Hepatocyte (in vitro differentiated cells): Measurements from ENCODE around the gene SHC1. TPM values are rescaled to one million over a fixed set of nuclear protein-coding genes. Genes with fewer than 3 reads are reported as not detected.

Source experiments
- DNase-seq: peaks from one replicate; pipeline ENCODE4 v3.0.0-alpha.2; 2016; ENCODE audit warnings: low spot score
- H2AFZ ChIP-seq: fragments of 200-600 bp; sonication (generic); 2 replicates; pipeline ENCODE4 v1.6.0; 2016; ENCODE audit warnings: antibody characterized with exemption, mild to moderate bottlenecking
- H3K27ac ChIP-seq: fragments of 200-600 bp; sonication (generic); 2 replicates; pipeline ENCODE4 v1.5.1; 2016; ENCODE audit warnings: mild to moderate bottlenecking
- H3K27me3 ChIP-seq: fragments of 200-600 bp; sonication (generic); 2 replicates; pipeline ENCODE4 v1.6.1; 2016
- H3K36me3 ChIP-seq: fragments of 200-600 bp; sonication (generic); replicated peaks from 2 replicates; pipeline ENCODE4 v1.5.1; 2016; ENCODE audit warnings: low read depth; ENCODE audit not compliant: insufficient read depth
- H3K4me1 ChIP-seq: fragments of 200-600 bp; sonication (generic); 2 replicates; pipeline ENCODE4 v1.5.1; 2016; ENCODE audit warnings: mild to moderate bottlenecking, moderate library complexity; ENCODE audit not compliant: insufficient read depth
- H3K4me2 ChIP-seq: fragments of 200-600 bp; sonication (generic); 2 replicates; pipeline ENCODE4 v1.6.0; 2016
- H3K4me3 ChIP-seq: fragments of 200-600 bp; sonication (generic); 2 replicates; pipeline ENCODE4 v1.5.1; 2016; ENCODE audit warnings: mild to moderate bottlenecking
- H3K79me2 ChIP-seq: fragments of 200-600 bp; sonication (generic); 2 replicates; pipeline ENCODE4 v1.6.0; 2017; ENCODE audit warnings: mild to moderate bottlenecking
- H3K9me2 ChIP-seq: fragments of 200-600 bp; sonication (generic); replicated peaks from 2 replicates; pipeline ENCODE4 v1.6.0; 2017; ENCODE audit warnings: mild to moderate bottlenecking; ENCODE audit not compliant: insufficient read depth
- H3K9me3 ChIP-seq: fragments of 200-600 bp; sonication (generic); 2 replicates; pipeline ENCODE4 v1.5.1; 2016; ENCODE audit warnings: low read depth, mild to moderate bottlenecking
- H4K20me1 ChIP-seq: fragments of 200-600 bp; sonication (generic); 2 replicates; pipeline ENCODE4 v1.6.0; 2016; ENCODE audit warnings: mild to moderate bottlenecking; ENCODE audit not compliant: insufficient read depth, poor library complexity, severe bottlenecking
- CTCF ChIP-seq: fragments of 200-600 bp; sonication (generic); IDR thresholded peaks from 2 replicates; pipeline ENCODE4 v1.5.1; 2016; ENCODE audit warnings: antibody characterized with exemption, mild to moderate bottlenecking; ENCODE audit not compliant: poor library complexity
- EZH2 ChIP-seq: fragments of 200-600 bp; sonication (generic); IDR thresholded peaks from 2 replicates; pipeline ENCODE4 v1.6.1; 2016; ENCODE audit warnings: antibody characterized with exemption, mild to moderate bottlenecking, borderline replicate concordance
- EZH2phosphoT487 ChIP-seq: fragments of 200-600 bp; sonication (generic); IDR thresholded peaks from one replicate; pipeline ENCODE4 v1.6.1; 2018; ENCODE audit warnings: antibody characterized with exemption, mild to moderate bottlenecking, low read depth, moderate library complexity; ENCODE audit not compliant: unreplicated experiment, severe bottlenecking
- WGBS: methylation state at CpG from one replicate; pipeline ENCODE4 v1.1.6; 2016; ENCODE audit warnings: low lambda C conversion rate; ENCODE audit errors: missing lambda C conversion rate; 5-methylcytosine and 5-hydroxymethylcytosine counted together
- polyA plus RNA-seq: library from polyadenylated mRNA; unstranded; fragments of >200 nt; fragmentation: Nextera tagmentation; extraction: Ambion mirVana; gene quantifications from 2 replicates; pipeline ENCODE4 v1.2.1, GENCODE V29; 2016
- total RNA-seq: library from RNA; depleted of rRNA; stranded (reverse); fragments of >200 nt; gene quantifications from 2 replicates; pipeline ENCODE4 v1.2.3, GENCODE V29; 2014

SHC1 gene
- total and polyA plus RNA-seq, 2 experiments from 2014 or later = 95.6 to 107 TPM

- 91% methylated on average over 6 of the region's 6 CpGs for WGBS
- Histone ChIP-seq H2AFZ (no peak overlapping the region), H4K20me1 (no peaks in the 10 kb centered on the region), H3K36me3 (no peaks in the 10 kb centered on the region), H3K27ac (peak overlapping the region; percentile 96), H3K9me3 (no peaks in the 10 kb centered on the region), H3K4me2 (peak overlapping the region; percentile 79), H3K9me2 (no peaks in the 10 kb centered on the region), H3K79me2 (peaks cover 5% of the 10 kb centered on the region), H3K27me3 (no peaks in the 10 kb centered on the region), H3K4me3 (no peak overlapping the region), H3K4me1 (peaks cover 14% of the 10 kb centered on the region)
- TF ChIP-seq EZH2phosphoT487 (no peak), CTCF (no peak), EZH2 (no peak)
- no peak for DNase-seq
These were observed 47.4 kb upstream of the SHC1 start for GRCh38 chr1:155017946-155018316.

- peaks cover 7% of the 10 kb centered on the region for H3K79me2 ChIP-seq
- 7% methylated on average over 27 of the region's 49 CpGs for WGBS
- DNase-seq = peak; percentile 96
- no peak overlapping the region for H3K4me3 ChIP-seq
- H4K20me1 ChIP-seq = peaks cover 5% of the 10 kb centered on the region
- peak overlapping the region; percentile 96 for H3K27ac ChIP-seq
- no peaks in the 10 kb centered on the region for H3K36me3 ChIP-seq
- no peaks in the 10 kb centered on the region for H3K27me3 ChIP-seq
- no peaks in the 10 kb centered on the region for H3K9me3 ChIP-seq
- no peaks in the 10 kb centered on the region for H3K9me2 ChIP-seq
- H2AFZ ChIP-seq = no peak overlapping the region
- peak overlapping the region; percentile 79 for H3K4me2 ChIP-seq
- H3K4me1 ChIP-seq = peaks cover 14% of the 10 kb centered on the region
- TF ChIP-seq EZH2phosphoT487 = no peak
- peak; percentile 100 for TF ChIP-seq CTCF
These were observed 46.7 kb upstream of the SHC1 start for GRCh38 chr1:155017041-155017945.

- Histone ChIP-seq H3K27ac (peak overlapping the region; percentile 96), H3K4me3 (no peak overlapping the region), H3K36me3 (no peaks in the 10 kb centered on the region), H3K79me2 (peaks cover 12% of the 10 kb centered on the region), H4K20me1 (peaks cover 6% of the 10 kb centered on the region), H3K27me3 (no peaks in the 10 kb centered on the region), H2AFZ (no peak overlapping the region), H3K4me1 (peaks cover 15% of the 10 kb centered on the region), H3K9me3 (no peaks in the 10 kb centered on the region), H3K4me2 (no peak overlapping the region), H3K9me2 (no peaks in the 10 kb centered on the region)
- DNase-seq = no peak
- TF ChIP-seq EZH2 (no peak), EZH2phosphoT487 (no peak), CTCF (no peak)
- 95% methylated on average over 24 of the region's 26 CpGs for WGBS
These were observed 45.8 kb upstream of the SHC1 start for GRCh38 chr1:155016231-155016831.
